GM21717 (cell line): ENCODE data around the gene TGFBI.
A peak's percentile ranks its signal among the peaks of the same experiment; 100 is the strongest.

Source experiments
- ATAC-seq: cut with Tn5 transposase; IDR thresholded peaks from one replicate; pipeline ENCODE4 v1.9.1; 2021; ENCODE audit warnings: mild to moderate bottlenecking, moderate library complexity; ENCODE audit not compliant: unreplicated experiment

TGFBI gene

DNA sequence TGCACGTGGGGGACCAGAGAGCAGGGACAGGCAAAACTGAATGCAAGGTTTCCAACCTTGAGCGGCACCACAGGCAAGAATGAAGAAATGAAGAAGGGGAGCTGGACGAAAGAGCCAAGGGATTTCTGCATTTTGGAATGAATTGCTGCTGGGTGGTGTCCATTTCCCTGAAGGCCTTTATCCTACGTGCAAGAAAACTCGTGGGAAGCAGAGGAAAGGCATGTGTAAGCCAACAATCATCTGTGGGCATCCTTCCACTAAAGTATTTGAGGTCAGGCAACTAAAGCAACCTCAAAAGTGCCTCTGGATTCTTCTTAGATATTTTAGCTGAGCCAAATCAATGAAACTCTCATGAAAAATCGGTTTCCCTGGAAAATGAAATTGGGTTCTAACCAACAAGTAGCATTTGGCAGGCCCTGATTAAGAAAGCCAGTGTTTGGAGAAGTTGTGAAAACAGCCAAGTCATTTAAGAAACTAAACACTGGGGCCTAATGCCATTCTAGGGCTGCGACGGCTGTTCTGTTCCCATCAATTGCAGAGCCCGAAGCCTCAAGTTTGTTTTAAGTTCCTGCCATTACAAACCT is 4.7 kb upstream of the TGFBI start:
- ATAC-seq, result no peak

DNA sequence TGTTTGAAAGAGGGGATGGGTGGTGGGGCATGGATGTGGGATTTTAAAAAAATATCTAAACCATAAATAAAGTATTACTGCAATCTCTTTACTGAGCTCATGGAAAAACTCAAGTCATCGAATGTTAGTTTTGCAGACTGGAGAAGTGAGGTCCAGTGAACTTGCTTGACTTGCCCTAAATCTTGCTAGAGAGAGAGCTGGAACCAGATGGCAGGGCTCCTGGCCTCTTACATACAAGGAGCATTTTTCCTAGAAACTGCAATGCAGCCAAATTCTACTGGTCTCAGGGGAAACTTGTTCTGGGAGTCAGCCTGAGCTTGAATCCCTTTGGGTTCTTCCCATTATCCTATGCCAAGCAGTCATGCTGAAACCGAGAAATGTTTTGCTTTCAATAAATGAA is 2.9 kb upstream of the TGFBI start:
- ATAC-seq, result no peak

DNA sequence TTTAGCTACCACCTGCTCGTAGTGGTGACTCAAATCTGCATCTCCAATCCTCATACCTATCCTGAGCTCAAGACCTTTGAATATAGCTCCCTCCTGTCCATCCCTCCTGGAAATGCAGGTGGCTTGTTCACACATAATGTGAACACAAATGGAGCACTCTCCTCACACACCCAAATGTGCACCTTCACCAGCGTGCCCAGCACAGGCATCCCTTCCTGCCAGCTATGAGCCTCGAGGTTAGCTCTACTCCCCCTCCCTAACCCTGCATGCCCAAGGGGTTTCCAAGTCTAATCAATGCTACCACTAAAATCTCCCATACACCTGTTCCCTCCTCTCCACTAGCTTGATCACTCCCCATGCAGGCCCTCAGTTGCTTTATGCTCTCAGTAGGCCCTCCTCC is 2.2 kb upstream of the TGFBI start:
- ATAC-seq, result no peak

DNA sequence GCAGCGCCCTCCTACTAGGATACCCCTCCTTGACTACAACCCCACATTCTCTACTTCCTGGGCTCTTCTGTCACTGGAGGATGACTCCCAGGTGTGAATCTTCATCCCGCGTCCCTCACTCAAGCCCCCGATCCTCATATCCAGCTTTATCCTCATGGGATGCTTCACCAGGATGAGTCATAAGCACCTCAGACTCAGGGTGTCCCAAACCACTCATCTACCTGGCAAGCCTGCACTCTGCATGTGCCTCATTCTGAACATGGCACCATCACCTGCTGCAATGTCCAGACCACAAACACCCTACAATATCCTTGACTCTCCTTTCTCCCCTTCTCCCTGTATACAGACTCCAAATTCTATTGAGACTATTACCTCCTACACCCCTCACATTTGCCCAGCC is 1.5 kb upstream of the TGFBI start:
- ATAC-seq, result no peak

DNA sequence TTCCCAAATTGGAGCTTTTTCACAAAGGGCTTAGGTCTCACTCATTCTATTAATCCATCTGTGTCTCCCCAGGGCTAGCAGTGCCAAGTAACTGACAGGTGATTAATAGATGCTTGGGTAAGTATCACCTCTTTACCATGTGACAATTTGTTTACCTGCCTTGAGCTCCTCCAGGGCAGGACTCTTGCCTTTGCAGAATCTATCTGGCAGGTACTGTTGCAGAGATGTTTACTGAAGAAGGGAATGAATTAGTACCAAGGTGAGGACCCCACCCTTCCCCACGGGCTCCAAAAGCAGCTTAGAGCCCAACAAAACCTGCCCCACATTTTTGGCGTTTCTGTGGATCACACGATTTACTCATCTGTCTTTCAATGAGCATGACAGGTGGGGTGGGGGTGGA is 698 bp upstream of the TGFBI start:
- ATAC-seq, result no peak

DNA sequence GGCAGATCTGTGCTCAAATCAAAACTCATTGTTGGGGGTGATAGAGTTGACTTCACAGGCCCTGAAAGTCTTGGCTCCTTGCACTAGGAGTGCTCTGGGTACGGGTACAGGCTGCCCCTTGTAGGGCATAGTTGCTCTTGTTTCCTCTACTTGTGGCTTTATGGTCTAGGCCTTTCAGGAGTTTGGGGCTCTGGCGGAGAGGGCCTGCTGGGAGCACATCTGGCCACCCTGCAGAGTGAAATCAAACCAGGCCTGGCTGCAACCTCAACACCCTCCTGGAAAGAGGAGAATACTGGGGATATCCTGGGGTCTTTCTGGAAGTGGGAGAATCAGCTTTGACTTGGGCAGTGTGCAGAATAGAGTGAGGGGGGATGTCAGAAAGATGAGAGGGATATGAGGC is 1.5 kb downstream of the TGFBI start:
- no peak for ATAC-seq

DNA sequence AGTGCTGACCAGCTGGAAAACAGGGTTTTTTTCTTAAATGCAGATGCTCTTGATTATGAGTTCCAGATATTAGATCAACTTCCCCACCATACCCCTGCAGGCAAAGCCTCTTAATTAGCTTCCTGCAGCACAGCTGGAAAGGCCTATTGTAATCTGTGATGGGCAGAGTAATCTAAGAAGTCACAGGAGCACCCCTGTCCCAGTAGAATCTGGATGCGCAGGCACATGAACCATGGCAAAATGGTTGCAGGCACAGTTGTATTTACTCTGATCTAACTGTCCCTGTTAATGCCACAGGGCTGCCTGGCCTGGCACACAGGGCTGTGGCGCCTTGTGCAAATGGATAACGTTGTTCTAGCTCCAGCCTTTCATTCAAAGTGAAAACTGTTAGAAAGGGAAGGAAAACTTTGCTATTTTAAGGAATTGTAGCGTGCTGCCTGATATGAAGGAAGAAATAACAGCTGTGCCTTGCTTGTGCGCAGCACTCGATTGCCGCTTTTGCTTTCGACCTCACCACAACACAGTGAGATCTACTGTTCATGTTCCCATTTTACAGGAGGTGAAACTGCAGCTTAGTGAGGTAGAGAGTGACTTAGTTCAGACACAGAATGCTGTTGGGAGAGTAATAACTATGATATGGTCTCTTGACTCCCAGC is 2.3 kb downstream of the TGFBI start:
- peak; percentile 88 for ATAC-seq

DNA sequence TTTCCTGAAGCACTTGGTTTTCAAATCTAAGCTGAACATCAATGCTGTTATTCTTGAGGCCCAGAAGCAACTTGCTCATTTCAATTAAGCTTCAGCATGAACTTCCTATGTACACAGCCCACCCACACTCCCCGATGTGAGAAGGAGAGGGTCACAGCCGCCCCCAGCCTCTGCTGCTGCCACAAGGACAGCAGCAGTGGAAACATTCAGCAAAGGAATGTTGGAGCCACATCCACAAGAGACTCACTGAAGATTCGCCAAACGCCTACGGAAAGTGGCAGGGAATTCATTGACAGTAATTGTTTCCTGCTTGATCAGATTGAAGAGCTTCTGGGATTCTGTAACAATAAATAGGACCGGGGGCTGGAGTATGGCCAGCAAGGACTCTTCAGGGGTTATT is 2.9 kb downstream of the TGFBI start:
- ATAC-seq, result no peak

DNA sequence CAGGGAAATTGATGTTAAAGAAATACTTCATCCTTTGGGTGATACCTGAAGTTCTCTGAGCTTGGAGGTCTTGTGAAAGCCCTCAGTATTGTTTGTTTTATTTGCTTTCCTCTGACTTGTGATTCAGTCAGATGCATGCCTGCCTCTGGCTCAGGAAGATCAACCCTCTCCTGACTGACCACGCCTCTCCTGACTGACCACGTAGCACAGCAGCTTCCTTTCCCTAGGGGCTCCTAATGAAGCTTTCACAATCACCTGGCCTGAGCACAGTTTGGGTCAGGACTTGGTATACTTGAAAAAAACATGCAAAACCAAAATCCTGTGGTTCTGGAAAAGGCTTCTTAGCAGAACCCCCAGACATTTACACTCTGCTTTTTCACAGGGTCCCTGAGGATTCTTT is 3.8 kb downstream of the TGFBI start:
- ATAC-seq, result no peak

DNA sequence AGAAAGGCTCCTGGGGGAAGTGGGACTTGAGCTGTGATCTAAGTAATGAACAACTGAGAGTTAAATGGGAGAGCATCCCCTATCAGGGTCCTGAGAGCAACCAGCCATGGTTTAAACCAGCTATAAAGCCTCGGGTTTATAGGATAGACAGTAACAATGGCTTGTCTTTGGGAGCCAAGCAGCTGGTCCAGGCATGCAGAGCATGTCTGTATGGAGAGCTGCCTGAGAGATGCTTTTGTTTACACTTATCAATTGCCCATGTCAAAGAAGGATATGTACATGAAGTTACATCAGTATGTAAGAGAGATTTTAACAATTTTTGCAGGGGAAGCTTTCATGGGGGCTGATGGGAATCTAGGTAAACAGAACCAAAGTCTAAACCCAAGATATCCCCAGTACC is 4.4 kb downstream of the TGFBI start:
- ATAC-seq, result no peak

DNA sequence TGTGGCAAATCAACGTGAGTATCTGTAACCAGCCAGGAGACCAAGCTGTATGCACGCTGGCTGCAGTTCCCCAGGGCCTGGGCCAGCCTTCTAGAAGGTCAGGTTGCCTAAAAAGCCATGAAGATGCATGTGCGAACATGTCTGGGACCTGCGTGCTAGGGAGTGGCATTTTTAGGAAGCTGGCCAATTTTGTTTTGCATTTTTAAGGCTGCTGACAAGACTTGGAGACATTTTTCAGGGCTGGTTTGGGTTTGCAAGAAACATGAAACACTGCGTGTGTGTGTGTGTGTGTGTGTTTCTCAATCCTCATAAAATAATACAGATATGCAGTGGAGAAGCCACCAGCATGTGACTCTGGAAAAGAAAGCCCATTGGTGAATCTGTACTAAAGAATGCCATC is 5.1 kb downstream of the TGFBI start:
- ATAC-seq, result no peak

DNA sequence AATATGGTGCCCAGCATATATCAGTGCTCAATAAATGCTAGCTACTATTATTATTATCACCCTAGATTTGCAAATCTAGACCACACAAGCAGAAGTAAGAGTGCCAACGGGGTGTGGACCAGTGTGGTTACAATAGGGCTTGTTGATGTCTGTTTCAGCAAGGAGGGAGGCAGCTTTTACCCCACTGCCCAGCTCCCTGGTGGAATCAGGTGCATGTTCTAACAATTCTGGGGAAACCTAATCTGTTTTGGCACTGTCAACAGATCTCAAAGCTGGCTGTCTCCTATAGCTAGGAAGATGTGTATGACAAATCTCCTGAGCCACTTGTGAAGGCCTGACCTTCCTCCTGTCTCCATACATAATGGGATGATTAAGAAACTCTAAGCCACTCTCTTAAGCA is 5.7 kb downstream of the TGFBI start:
- no peak for ATAC-seq

DNA sequence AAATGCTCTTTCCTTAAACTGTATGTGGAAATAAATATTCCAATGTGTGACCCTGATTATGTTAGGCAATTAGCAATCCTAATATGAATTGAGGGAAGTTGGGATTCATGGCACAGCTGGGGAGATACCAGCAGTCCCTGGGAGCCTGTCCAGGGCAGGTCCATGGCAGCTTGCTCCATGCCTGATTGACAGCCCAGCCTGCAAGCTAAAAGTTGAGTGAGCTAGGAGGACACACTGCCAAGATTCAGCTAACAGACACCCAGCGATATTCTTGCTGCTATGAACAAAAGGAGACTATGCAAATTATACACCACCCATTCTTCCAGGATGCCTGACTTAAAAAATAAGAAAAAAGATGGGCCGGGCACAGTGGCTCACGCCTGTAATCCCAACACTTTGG is 6.2 kb downstream of the TGFBI start:
- no peak for ATAC-seq

DNA sequence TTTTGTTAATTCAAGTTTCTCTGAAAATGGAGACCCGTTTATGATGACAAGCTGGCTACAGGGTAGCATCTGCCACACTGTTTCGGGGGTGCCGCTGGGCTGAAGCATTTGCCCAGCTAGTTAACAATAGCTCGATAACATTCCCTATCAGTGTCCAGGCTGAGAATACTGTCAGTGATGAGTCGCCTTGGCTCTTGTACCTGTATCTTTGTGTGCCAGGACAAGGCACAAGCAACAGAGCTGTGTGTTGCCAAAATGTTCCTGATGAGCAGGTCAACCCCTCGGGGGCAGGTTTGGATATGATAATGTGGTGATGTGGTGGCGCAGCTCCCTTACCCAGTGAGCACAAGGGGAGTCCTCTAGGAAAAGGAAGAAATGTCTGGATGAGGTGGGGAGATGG is 7.0 kb downstream of the TGFBI start:
- no peak for ATAC-seq

DNA sequence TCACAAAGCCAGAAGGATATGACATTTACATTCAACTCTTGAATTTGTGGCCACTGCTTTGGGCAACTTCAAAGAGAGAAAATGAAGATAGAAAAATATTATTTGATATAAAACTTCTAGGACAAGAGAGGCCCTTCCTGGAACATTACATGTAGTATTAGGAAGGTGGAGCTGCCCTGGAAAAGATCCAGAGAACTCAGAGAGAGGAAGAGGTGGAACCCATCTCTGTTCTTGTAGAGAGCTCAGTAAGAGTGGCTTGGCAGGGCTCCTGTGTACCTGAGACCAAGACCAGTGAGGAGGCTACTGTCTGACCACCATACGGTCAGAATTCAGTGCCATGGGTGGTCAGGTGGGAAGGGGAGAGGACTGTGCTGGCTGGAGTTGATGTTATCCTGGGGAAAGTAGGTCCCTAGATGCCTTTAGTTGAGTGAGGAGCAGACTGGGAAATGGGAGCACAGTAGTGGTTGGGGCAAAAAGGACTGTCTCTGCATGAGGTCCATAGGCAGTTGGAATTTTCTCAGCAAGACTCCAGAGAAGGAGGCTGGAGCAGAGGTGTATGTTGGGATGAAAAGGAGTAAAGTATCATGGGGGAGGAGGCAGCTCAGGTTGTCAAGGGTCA is 7.6 kb downstream of the TGFBI start:
- ATAC-seq, result no peak

DNA sequence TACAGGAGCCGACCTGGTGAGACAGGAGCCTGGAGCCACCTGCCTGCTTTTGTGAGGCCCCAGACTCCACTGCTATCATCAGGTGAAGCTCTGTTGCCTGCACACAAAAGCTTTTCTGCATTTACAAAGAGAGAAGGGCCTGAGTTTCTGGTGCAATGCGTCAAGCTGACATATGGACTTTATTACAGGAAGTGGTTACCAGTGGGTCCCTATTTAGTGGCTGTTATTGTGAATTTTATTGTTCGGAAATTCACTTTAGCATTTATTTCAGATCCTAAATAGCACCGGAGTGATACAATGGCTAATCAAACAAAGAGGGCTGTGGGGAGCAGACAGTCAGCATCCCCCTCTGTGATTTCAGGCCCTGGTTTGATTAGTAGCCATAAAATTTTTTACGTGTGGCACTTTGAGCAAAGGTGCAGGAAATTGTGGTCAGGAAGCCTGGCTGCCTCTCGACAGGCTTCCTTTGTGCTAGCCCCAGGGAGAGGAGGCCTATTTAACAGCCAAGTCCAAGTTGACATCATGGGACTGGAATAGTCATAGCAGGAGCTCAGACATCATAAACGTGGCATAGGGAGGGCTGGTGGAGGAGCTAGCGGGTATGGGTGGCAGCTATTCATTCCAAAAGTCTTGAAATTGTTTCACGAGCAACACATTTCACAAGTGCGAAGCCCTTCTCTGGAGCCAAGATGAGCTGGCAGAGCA is 8.4 kb downstream of the TGFBI start:
- ATAC-seq, result peak; percentile 73

DNA sequence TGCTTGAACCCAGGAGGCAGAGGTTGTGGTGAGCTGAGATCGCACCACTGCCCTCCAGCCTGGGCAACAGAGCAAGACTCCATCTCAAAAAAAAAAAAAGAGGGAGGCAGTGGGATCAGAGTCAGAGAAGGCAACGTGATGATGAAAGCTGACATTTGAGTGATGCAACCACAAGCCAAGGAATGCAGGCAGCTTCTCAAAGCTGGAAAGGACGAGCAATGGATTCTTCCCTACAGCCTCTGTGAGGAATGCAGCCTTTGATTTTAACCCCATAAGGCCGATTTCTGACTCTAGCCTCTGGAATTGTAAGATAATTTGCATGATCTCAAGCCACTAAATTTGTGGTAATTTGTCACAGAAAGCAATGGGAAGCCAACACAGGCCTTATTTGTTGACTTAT is 9.8 kb downstream of the TGFBI start:
- no peak for ATAC-seq

DNA sequence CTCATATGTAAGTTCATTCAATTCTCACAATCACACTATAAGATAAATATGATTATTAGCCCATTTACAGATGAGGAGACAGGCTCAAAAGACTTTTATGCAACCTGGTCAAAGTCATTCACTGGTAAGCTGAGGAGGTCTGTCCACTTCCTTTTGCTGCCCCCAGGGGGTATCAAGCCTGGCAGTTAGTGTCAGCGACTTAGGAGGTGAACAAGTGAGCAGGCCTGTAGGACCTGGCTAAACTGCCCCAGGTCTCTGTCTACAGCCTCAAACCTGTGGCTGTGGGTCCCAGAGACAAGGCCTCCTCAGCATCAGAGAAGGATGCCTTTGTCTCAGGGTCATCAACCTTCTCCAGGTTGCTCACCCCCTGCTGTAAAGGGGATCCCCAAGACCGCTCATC is 10.4 kb downstream of the TGFBI start:
- no peak for ATAC-seq

DNA sequence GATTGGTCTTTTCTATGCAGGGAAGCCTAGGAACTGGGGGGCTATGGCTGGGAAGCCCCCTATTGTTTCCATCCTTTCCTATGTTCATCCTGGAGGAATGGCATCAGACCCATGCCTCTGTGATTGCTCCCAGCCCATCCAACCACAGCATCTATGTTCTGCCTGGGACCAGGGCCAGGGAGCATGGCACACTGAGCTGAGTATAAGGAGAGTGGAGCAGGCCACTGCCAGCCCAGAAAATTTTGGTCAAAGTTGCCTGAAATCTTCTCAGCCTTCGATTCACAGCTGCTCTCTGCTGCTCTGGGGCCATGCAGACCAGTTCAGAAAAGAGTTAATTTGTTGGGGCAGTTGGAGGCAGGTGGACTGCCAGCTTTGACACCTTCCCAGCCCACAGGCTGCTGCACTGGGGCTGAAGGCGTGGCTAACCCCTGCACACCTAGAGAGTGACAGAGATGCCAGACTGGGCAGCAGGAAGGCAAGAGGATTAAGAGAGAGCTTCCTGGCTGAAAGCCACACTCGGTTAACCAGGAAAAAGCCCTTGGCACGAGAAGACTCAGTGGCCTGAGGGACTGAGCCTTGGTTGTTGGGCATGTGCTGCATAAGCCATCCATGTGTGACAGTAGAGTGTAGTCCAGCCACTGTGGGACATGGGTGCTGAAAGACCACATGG is 12.1 kb downstream of the TGFBI start:
- ATAC-seq, result no peak

DNA sequence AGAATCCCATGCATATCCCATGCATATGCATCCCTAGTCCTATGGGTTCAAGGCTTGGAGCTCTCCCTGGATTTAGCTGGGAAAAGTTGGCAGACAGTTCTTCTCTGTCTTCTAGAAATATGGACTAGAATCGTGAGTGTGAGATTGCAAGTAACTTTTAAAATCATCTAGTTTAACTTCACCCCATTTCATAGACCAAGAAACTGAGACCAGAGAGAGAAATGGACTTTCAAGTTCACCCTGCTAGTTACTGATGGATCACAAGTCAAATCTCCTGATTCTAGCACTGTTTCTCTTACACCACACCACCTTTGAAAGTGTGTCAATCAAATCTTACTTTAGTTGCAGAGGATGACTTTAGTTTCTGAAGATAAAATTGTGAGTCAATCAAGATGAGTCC is 13.4 kb downstream of the TGFBI start:
- no peak for ATAC-seq

DNA sequence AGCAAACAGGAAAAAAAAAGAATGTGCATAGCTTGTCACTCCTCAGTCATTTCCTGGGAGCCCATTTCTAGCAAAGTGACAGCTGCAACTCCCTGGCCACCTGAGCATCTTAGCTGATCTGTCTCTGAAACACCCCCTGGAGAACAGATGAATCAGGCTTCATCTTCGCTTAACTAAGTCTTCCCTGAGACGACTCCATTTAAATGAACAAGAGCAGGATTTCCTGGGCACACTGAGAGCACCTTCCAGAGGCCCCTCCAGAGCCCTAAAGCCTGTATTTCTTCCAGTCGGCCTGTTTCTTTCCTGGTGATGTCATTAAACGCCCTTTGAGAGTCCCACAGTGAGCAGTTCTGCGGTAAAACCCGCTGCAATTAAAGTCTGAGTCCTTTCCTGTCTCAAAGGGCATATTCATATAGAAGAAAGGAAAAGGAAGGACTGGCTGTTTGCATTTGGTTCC is 13.9 kb downstream of the TGFBI start:
- no peak for ATAC-seq

DNA sequence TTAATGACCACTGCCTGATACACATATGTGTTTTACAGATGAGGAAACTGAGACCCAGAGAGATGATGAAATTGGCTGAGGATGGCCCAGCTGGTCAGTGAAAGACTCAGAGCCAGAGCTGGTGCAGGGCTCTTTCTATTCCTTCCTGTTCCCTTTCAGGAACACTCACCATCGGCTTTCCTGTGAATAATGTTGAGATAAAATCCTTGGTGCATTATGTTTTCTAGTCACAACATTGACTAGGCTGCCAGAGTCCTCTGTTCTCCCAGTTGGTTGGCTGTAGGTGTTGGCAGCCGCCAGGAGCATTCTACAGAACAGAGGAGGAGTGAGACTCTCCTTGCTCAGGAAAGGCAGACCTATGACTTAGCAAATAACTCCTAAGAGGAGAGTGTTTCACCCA is 14.8 kb downstream of the TGFBI start:
- no peak for ATAC-seq
